Measurements from ENCODE around the gene MAL. TPM values are rescaled to one million over a fixed set of nuclear protein-coding genes. Genes with fewer than 3 reads are reported as not detected.
A peak's percentile ranks its signal among the peaks of the same experiment; 100 is the strongest.
"Not testable (repeated sequence)": the region's sequence is repeated elsewhere in the genome, so short reads cannot be mapped to it uniquely, and the experiment has no call there.

MAL gene
- total RNA-seq, 1 experiment from 2014 or later: 0.29 TPM

- no peak for DNase-seq (ENCODE audit: low read depth)
Measured at GRCh38 chr2:95032868-95033603, 7.5 kb downstream of the MAL start.

DNA sequence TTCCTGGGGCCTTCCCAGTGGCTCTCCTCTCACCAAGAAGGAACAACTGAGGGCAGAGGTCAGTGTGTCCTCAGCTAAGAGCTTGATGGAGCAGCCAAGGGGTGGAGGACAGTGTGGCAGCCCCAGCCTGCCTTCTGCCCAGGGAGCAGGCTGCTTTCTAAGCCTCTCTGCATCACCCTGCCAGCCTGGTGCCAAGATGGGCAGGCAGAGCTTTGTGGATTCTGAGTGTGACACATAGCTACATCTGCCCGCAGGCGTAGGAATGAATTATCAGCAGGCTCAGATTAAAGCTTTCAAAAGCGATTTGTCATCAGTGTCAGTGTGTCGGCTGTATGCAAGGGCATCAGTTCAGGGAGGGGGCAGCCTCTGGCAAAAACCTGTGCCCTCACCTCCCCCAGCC is 8.7 kb downstream of the MAL start:
- DNase-seq (ENCODE audit: low read depth): peak; percentile 65

DNA sequence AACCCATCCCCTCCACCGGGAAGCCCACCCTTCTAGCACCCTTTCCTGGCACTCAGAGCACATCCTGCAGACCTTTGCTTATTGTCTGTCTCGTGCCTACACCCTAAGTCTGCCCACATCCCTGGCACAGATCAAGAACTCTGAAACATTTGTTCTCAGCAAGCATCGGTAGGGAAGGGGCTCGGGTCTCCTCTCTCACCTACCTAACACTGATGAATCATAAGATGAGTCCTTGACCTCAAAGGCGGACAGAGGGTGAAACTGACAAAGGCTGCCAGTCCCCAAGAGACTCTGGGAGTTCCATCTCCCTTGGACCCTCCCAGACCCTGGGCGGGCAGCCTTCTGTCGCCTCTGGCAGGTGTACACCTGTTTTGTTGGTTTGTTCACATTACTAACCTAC is 9.3 kb downstream of the MAL start:
- no peak for DNase-seq (ENCODE audit: low read depth)

DNA sequence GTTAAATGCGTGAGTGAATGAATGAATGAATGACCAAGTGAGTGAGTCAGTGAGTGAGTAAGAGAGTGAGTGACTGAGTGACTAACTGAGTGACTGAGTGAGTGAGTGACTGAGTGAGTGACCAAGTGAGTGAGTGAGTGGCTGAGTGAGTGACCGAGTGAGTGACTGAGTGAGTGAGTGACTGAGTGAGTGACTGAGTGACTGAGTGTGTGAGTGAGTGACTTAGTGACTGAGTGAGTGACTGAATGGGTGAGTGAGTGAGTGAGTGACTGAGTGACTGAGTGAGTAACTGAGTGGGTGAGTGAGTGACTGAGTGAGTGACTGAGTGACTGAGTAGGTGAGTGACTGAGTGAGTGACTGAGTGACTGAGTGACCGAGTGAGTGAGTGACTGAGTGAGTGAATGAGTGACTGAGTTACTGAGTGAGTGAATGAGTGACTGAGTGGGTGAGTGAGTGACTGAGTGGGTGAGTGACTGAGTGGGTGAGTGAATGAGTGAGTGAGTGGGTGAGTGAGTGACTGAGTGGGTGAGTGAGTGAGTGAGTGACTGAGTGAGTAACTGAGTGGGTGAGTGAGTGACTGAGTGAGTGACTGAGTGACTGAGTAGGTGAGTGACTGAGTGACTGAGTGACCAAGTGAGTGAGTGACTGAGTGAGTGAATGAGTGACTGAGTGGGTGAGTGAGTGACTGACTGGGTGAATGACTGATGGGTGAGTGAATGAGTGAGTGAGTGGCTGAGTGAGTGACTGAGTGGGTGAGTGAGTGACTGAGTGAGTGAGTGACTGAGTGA is 11.3 kb downstream of the MAL start:
- no peak for DNase-seq (ENCODE audit: low read depth)

DNA sequence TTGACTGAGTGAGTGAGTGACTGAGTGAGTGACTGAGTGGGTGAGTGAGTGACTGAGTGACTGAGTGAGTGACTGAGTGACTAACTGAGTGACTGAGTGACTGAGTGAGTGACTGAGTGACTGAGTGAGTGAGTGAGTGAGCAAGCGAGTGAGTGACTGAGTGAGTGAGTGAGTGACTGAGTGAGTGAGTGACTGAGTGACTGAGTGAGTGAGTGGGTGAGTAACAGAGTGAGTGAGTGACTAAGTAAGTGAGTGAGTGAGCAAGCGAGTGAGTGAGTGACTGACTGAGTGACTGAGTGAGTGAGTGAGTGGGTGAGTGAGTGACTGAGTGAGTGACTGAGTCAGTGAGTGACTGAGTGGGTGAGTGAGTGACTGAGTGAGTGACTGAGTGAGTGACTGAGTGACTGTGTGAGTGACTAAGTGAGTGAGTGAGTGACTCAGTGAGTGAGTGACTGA is 11.9 kb downstream of the MAL start:
- no peak for DNase-seq (ENCODE audit: low read depth)

DNA sequence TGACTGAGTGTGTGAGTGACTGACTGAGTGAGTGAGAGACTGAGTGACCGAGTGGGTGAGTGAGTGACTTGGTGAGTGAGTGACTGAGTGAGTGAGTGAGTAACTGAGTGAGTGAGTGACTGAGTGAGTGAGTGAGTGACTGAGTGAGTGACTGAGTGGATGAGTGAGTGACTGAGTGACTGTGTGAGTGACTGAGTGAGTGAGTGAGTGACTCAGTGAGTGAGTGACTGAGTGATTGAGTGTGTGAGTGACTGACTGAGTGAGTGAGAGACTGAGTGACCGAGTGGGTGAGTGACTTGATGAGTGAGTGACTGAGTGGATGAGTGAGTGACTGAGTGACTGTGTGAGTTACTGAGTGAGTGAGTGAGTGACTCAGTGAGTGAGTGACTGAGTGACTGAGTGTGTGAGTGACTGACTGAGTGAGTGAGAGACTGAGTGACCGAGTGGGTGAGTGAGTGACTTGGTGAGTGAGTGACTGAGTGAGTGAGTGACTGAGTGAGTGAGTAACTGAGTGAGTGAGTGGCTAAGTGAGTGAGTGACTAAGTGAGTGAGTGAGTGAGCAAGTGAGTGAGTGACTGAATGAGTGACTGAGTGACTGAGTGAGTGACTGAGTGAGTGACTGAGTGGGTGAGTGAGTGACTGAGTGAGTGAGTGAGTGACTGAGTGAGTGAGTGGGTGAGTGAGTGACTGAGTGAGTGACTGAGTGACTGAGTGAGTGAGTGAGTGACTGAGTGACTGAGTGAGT is 12.5 kb downstream of the MAL start:
- DNase-seq (ENCODE audit: low read depth): not testable (repeated sequence)

DNA sequence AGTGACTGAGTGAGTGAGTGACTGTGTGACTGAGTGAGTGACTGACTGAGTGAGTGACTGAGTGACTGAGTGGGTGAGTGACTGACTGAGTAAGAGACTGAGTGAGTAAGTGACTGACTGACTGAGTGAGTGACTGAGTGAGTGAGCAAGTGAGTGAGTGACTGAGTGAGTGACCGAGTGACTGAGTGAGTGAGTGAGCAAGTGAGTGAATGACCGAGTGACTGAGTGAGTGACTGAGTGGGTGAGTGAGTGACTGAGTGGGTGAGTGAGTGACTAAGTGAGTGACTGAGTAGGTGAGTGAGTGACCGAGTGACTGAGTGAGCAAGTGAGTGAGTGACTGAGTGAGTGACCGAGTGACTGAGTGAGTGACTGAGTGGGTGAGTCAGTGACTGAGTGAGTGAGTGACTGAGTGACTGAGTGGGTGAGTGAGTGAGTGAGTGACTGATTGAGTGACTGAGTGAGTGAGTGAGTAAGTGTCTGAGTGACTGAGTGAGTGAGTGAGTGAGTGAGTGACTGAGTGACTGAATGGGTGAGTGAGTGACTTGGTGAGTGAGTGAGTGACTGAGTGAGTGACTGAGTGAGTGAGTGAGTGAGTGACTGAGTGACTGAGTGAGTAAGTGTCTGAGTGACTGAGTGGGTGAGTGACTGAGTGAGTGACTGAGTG is 13.3 kb downstream of the MAL start:
- DNase-seq (ENCODE audit: low read depth): no peak

DNA sequence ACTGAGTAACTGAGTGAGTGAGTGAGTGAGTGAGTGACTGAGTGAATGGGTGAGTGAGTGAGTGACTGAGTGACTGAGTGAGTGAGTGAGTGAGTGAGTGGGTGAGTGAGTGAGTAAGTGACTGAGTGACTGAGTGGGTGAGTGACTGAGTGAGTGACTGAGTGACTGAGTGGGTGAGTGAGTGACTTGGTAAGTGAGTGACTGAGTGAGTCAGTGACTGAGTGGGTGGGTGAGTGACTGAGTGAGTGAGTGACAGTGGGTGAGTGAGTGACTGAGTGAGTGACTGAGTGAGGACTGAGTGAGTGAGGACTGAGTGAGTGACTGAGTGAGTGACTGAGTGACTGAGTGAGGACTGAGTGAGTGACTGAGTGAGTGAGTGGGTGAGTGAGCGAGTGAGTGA is 13.9 kb downstream of the MAL start:
- DNase-seq (ENCODE audit: low read depth): no peak

DNA sequence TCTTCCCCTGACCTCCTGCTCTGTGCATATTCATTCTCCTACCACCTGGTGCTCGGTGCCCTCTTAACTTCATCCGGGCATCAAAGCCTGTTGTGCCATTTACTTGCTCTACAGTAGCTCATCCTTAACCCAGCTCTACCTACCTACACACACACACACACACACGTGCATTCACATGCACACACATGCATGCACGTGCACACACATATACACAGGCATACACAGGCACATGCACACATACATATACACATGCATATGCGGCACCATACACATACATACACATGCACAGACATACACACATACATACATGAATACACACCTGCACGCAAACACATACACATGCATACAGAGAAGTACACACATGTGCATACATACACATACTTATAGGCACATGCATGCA is 14.5 kb downstream of the MAL start:
- DNase-seq (ENCODE audit: low read depth): no peak

GRCh38 chr2:95040426-95040825 is 14.9 kb downstream of the MAL start:
- no peak for DNase-seq (ENCODE audit: low read depth)

DNA sequence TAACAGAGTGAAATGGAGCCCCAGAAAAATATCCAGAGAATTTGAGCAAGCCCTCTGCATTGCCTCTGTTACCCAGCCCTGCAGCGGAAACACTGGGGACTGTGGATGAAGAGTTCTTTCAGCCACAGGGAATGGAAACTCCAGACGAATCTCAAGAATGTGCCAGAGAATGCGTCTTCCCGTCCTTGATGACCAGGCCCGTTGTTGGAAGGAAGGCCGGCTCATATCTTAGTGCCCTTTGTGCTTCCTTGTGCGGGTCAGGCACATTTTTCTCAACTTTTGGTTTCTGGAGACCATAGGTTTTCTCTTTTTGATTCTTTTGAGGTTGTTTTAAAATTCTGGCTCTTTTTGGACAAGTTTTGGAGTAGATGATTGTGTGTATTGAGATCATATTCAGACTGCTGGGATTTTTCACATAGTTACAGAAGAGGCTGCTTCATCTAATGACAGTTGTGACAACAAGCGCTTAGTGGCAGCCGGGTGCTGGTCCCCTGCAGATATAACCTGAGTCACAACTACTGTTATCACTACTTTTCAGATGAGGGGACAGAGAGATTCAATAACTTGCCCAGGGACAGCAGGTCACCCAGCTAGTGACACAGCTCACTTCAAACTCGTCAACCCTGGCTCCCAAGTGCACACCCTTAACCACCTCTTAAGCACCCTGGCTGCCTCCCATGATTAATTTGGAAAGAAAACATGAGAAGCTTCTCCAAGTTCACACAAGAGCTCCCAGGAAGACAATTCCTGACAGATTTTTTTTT is 15.7 kb downstream of the MAL start:
- no peak for DNase-seq (ENCODE audit: low read depth)

DNA sequence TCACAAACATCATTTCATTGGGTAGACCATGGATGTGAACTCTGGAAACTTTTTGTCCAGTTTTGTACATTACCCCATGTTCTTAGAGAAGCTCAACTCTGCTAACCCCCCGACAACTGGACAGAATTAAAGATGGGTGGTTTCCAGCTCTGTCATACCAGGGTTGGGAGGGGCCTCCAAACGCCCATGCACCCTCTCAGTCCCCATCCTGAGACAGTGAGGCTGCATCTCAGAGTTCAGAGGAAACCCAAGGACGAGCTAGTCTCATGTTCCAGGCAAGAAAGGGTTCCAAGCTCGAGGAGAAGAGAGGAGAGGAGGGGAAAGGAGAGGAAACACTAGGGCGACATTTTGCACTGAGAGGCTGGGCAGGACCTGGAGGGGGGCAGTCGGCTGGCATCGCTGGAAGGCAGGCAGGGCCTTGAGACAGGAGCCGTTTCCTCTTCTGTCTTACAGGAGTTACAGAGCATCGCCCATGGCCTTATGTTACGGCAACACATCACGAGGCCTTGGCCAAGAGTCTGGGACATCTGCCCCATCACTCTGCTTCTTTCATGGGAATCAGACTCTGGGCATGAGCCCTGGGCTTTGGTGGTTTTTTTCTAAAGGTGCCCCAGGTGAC is 16.4 kb downstream of the MAL start:
- DNase-seq (ENCODE audit: low read depth): no peak

GRCh38 chr2:95042472-95043271 is 17.2 kb downstream of the MAL start:
- no peak for DNase-seq (ENCODE audit: low read depth)

DNA sequence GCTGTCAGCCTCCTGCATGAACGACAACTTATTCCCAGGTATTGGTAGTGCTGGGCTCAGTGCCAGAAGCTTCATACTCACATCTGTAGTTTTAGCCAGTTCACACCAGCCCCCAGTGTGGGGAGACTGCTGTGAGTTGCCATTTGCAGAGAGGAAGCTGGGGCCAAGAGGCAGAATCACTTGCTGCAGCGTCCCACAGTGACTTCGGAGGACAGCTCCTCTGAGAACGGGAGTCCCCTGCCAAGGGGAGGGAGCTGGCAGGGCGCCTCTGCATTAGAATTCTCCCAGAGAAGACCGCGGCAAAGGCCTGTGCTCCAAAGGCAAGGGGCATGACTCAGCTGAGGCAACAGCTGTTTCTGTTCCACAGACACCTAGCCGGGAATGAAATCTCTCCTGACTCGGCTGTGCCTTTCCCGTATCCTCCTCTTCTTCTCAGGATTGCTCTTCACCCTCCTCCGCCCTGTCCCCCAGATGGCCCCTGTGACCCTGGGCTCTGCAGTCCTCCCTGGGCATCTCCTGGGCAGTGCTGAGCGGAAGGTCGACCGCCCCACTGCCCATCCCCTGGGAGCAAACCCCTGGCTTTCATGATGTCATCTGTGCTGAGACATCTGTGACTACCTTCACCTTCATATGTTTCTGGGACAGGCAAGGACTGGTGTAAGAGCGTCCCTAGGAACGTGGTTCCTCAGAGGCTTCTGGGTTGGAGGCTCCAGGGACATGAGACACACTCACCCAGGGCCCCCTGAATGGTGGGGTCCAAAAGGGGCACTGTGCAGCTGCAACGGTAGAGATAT is 18.0 kb downstream of the MAL start:
- peak; percentile 82 for DNase-seq (ENCODE audit: low read depth)

GRCh38 chr2:95044601-95045000 is 19.1 kb downstream of the MAL start:
- no peak for DNase-seq (ENCODE audit: low read depth)

DNA sequence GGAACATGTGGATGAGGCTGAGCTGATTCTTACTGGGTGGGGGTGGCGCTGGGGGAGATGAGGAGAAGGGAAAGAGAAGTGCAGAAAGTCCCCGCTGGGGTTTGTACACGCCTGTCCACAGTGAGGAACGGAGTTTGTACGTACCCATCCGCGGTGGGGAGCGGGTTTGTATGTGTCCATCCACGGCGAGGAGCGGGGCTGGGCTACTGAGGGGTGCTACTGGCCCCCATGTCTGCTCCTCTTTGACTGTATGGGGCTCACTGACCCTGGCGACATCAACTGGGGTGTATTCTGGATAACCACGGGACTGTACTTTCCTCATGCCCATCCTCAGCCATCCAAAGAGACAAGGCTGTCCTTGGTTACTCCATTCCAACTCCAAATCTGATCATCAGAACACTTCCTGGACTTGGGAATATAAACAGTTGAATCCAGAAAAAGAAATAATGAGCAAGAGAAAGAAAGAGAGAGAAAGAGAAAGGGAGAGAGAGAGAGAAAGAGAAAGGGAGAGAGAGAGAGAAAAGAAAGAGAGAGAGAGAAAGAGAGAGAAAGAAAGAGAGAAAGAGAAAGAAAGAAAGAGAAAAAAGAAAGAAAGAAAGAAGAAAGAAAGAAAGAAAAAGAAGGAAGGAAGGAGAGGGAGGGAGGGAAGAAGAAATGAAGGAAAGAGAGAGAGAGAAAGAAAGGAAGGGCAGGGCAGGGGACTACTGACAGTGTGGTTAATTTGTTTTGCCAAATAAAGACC is 21.0 kb downstream of the MAL start:
- no peak for DNase-seq (ENCODE audit: low read depth)

- DNase-seq (ENCODE audit: low read depth): no peak
Measured at GRCh38 chr2:95047629-95048510, 22.4 kb downstream of the MAL start.
